GM13976 (cell line): ENCODE data around the gene SLC6A7.

ENCODE experiments used
- DNase-seq: peaks from one replicate; pipeline ENCODE4 v3.0.0; 2012; ENCODE audit warnings: low spot score
- CTCF ChIP-seq: IDR thresholded peaks from 2 replicates; pipeline ENCODE4 v1.5.1; 2012; ENCODE audit warnings: borderline replicate concordance, mild to moderate bottlenecking; ENCODE audit not compliant: insufficient read depth; ENCODE audit errors: extremely low read depth, missing control alignments, control extremely low read depth
- in situ Hi-C: fragments of 300-500 bp; cut with MboI; formaldehyde crosslinking; loops from one replicate; pipeline ENCODE4 v1.12.0; 2022; ENCODE audit warnings: low sequenced_read_pairs, mixed read lengths, inconsistent platforms; ENCODE audit not compliant: unreplicated experiment

Gene SLC6A7

GRCh38 chr5:150206098-150206778, 16.4 kb downstream of the SLC6A7 start:
- in situ Hi-C loops: no loop called here
- no peak for DNase-seq
- no peak for TF ChIP-seq CTCF

- no peak for DNase-seq
- no peak for TF ChIP-seq CTCF
- in situ Hi-C loops: no loop called here
Measured at GRCh38 chr5:150206779-150207115, 16.9 kb downstream of the SLC6A7 start.

GRCh38 chr5:150208187-150209098, 18.6 kb downstream of the SLC6A7 start:
- no peak for DNase-seq
- no peak for TF ChIP-seq CTCF
- in situ Hi-C loops: no loop called here

- DNase-seq: no peak
- no peak for TF ChIP-seq CTCF
- in situ Hi-C loops: no loop called here
Measured at GRCh38 chr5:150209099-150209635, 19.3 kb downstream of the SLC6A7 start.

GRCh38 chr5:150210644-150211043, 20.8 kb downstream of the SLC6A7 start:
- no peak for TF ChIP-seq CTCF
- in situ Hi-C loops: loop anchor here (10.0 kb wide), 1 partner anchor 46 kb away; the partner anchor contains the start of gene CDX1
- DNase-seq: no peak

- no peak for TF ChIP-seq CTCF
- in situ Hi-C loops: loop anchor here (10.0 kb wide), 1 partner anchor 47 kb away; the partner anchor contains the start of gene CDX1
Measured at GRCh38 chr5:150211156-150212030, 21.5 kb downstream of the SLC6A7 start.

More at GRCh38 chr5:150211156-150212030, 21.5 kb downstream of the SLC6A7 start:
- no peak for DNase-seq
